EL (cell line): ENCODE measurements around the gene PLEKHA7.
"Not testable (repeated sequence)": the region's sequence is repeated elsewhere in the genome, so short reads cannot be mapped to it uniquely, and the experiment has no call there.

ENCODE experiments used
- DNase-seq: peaks from one replicate; pipeline ENCODE4 v3.0.0-alpha.2; 2016

Gene PLEKHA7

DNA sequence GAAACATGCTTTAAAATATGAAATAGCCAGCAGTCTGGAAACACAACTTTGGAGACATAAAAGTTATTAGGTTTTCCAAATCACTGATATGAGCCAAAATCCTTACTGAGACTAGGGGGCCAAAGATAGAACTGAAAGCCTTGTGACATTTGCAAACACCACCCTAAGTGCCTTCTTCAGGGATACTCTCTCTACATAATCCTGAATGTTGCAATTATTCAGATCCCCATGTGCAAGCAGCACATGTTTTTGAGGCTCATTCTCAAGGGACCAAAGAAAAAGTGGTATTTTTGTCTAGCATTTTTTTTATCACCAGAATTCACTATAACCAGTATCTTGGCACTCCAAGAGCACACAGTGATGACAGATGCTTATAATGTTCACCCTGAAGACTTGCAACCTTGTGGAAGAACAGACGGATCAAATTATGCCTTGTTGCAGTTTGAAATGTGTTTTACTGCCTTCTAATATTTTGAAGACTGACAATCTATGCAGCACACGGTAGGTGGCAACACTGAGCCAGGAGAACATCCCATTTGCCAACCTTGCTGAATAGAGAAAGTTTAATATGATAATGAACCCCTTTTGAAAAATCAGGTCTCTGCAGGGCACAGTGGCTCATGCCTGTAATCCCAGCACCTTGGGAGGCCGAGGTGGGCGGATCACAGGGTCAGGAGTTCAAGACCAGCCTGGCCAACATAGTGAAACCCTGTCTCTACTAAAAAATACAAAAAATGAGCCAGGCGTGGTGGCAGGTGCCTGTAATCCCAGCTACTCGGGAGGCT lies 78.5 kb downstream of the PLEKHA7 start:
- peak; percentile 52 for DNase-seq

DNA sequence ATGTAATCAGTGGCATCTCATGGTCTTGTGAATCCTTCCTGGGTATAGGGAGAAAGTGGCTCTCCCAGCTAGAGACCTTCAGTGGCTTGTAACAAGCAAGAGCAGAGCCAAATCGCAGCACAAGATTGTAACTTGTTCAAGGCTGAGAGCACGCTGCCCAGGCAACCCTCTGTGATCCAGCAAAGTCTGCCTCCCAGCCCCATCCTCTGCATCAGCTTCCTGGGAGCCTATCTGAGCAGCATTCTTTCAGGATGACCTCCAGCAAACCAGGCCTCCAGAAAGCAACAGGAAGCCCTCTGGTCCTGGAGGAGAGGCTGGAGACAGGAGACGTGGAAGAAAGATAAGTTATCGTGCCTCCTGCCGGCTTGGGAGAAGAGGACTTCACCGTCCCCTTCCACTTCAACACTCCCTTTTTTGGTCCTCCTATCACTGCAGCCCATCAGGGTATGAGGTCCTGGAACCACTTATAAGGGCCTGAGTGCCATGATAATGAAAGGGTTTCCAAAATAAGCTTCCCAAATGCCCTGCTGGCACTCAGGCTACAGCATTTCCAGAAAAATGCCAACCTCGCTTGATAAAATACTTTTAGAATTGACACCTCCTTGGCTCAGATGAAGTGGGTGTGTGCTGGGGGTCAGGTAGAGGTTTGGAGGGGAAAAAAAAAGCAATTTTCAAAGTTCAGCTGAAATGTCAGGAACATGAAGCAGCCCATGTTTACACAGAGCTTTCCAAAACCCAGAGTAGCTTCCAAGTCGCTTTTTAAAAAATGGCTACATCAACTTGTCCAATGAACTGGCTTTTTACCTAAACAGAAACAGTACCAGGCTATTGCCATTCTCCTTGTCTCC lies 80.2 kb downstream of the PLEKHA7 start:
- DNase-seq = peak; percentile 55

DNA sequence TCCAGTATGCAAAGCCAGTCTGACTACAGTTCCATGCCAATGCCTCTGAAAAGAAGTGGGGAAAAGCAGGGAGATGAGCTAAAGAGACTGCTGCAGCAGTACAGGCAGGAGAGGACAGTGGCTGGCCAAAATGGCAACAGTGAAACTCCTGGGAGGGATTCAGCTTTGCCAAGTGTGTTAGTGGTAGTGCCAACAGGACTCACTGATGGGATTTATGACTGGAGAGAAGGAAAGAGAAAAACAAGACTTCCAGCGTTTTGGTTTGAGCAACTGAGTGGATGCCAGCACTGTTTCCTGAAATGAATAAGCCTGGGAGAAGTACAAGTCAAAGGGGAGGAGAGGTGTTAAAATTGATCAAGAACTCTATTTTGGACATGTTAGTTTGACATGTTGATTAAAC lies 80.9 kb downstream of the PLEKHA7 start:
- DNase-seq = no peak

DNA sequence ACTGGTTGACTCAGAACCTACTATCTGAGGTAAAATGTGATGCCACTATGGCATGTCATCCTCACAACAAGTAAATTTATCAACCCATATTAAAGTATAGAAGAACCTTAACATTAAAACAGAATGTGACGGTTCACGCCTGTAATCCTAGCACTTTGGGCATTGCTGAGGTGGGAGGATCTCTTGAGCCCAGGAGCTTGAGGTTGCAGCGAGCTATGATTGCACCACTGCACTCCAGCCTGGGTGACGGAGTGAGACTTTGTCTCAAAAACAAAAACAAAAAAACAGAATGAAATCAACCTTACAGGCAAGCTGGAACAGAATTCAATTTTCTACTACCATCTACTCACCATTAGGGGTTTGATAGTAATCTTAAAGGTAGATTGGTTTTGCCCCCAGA lies 86.2 kb downstream of the PLEKHA7 start:
- DNase-seq = no peak

DNA sequence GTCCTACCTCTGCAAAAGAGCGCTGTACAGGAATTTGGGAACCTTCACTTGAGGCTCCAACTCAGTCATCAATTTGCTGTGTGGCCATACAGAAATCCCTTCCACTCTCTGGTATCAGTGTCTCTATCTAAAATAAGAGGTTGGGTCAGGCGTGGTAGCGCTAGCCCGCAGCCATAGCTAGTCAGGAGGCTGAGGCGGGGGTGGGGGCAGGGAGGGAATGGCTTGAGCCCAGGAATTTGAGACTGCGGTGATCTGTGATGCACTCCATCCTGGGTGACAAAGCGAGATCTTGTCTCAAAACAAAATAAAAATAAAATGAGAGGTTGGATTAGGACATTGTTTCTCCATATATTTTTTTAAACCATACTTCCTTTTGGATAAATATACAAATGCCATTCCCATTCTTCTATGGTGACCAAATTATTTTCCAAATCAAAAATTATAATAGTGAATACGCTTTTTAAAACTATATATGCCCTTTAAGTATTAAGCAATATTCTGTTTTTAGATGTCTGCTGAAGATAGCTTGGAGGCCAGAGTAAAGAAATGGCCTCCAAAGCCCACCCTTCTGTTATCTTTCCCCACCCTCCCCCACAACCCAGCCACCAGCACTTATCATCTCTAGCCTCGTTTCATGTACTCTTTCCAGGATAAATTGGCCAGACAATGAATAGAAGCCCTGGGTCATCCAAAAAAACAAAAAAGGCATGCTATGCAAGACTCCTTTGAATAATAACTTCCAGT lies 87.2 kb downstream of the PLEKHA7 start:
- no peak for DNase-seq

DNA sequence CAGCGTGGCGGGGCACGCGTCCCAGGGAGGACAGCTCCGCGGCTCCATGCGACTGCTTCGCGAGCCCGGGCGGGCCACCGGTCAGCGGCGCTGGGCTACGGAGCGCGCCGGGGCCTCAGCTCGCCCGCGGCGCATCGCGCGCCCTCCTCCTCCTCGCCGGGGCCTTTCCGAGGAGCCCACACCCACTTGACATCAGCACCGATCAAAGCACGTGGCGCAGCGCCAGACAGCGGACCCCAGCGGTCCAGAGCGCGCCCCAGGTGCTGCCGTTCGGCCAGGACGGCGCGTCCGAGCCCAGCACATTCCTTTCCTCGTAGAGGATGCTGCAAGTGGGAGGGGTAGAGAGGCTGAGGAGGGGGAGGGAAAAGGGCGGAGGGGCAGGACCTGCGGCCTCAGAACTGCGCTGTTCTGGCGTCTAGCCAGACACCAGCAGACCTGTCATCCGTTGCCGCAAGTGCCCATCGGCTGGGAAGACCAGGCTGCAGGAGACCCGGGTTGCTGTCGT lies 88.6 kb downstream of the PLEKHA7 start:
- peak; percentile 49 for DNase-seq

DNA sequence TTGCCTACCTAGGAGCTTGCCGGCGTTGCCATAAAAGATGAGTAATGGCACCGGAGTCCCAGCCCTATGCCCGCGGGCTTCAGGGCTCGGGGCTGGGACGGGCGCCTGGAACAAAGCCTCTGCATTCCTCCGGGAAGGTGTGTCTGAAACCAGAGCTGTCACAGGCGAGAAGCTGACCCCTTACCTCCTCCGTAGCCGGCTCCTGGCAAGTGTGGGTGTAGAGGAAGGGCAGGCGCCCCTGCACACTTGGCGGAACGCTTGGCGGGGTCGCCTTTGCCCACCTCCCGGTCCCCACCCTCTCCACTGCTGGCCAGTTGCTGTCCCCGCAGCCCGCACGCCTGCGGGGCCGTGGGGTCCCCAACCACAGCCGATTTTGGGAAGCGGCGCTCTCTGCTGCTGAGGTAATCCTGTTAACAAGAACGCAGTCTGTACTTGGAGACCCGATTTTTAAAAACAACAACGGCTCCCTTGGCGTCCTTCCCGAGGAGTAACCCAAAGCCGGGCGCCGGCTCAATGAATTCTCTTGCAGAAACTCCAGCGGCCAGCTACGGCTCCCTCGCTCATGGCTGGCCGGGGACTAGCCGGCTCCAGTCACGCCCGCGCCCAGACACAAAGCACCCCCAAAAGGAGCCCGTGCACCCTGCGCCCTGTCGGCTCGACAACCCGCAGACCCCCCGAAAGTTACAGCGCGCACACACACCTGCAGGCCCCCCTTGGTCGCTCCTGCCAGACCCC lies 89.2 kb downstream of the PLEKHA7 start:
- DNase-seq = peak; percentile 47

DNA sequence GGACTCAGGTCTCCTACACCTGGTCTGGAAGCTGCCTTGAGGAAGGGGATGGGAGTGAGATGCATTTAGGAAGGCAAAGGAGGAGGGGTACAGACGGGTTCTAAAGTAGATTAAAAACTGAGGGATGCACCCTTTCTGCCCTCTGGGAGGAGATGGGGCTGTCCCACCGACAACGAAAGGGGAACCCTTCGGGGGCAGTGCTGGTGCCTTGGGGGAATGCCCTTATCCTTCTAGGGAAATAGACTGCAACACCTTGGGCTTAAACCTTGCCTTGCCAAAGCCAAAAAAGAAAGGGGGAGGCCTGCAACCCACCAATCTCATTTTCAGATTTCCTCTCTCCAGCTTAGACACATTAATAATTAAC lies 89.8 kb downstream of the PLEKHA7 start:
- DNase-seq = no peak

DNA sequence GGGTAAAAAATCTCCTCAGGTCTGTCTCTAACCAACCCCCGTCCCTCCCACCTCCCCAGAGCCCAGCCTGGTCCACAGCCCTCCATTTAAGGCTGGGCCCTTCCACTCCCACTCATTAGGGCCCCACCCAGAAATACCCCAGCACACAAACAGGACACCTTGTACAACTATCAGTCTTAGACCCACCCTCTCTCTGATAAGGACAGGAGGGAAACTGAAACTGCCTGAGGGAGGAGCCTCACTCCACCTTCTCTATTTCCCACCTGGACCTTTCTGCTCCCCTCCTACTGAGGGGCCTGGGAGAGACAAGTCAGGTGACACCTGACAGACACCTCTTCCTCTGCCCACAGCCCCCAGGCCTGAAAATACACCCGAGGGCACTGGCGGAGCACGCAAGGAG lies 90.2 kb downstream of the PLEKHA7 start:
- DNase-seq = no peak

DNA sequence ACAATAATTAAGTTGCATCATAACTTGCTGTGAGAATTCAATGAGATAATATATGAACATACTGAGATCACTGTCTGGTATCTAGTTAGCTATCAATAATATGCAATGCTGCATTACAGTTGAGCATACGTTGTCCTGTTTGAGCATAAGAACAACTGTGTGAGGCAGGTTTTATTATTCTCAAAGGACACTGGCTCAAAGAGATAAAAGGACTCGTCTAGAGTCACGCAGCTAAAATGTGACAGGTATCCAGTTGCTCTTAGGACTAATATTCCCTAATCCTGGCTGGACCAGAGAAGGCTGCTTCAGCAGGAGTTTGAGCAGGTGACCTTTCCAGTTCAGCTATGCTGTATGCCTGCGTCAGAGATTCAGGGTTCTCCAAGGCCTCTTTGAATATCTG lies 92.5 kb downstream of the PLEKHA7 start:
- no peak for DNase-seq

DNA sequence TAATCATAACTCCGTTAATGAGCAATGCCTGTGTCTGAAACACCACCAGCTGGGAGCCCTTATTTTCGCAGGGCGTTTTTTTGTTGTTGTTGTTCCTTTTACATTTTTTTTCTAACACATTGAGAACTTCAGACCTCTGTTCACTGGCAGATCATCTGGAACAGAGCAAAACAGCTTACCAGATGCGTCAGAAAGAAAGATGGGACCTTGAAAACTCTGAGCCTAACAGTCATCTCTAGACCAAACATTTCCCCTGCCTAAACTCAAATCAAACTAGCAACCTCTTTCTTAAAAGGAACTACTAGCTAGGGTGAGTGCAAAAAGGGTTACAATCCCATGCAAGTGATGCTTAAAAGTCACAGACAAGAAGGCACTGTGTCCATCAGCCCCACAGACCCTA lies 93.2 kb downstream of the PLEKHA7 start:
- no peak for DNase-seq

DNA sequence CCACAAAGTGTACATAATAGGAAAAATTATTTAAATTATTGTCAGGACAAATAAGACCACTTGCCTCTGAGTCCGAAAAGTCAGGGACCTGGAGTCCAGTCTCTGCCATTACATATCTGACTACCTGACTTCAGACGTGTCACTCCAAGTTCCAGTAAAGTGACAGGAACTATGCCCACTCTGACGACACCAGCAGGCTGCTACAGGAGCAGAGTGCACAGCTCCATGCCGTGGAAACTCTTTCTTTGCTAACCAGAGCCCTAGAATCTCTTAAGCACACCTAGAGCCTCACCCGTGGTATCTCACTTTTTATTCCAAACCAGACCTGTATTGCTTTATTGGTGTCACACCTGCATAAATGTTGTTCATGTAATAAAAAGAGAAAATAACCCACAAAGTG lies 93.7 kb downstream of the PLEKHA7 start:
- DNase-seq = no peak

DNA sequence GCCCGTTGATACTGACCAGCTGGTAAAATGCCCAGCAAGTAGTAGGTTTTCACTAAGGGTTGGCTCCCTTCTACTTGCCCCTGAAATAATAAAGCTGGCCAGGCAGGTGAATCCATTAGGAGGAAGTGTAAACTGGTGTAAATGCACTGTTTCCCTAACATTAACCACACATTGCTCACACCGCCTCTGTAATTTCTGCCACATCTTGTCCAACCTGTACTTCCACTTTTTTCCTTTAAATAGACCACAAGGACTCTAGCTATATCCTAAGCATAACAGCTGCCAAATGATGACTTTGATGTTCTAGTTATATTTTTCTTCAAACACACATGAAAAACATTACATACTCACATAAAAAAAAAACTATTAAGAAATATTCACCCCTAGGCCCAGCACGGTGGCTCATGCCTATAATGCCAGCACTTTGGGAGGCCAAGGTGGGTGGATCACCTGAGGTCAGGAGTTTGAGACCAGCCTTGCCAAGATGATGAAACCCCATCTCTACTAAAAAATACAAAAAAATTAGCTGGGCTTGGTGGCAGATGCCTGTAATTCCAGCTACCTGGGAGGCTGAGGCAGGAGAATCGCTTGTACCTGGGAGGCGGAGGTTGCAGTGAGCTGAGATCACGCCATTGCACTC lies 95.6 kb downstream of the PLEKHA7 start:
- not testable (repeated sequence) for DNase-seq

DNA sequence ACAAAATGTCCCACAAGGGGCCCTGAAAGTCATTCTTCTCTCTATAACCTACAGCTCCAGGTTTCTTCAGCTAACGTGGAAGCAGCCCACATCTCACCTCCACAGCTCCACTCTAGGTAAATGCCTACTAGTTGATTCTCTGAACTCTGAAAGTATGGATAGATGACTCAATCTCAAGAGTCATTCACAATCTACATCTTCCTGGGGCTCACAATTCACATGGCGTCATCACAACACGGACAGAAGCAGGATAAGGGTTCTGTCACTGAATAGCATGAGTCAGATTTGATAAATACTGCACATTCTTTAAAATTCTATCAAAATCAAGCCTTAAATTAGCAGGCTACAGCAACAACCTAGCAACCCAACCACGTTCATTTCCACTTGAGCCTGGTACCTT lies 96.3 kb downstream of the PLEKHA7 start:
- peak; percentile 22 for DNase-seq

DNA sequence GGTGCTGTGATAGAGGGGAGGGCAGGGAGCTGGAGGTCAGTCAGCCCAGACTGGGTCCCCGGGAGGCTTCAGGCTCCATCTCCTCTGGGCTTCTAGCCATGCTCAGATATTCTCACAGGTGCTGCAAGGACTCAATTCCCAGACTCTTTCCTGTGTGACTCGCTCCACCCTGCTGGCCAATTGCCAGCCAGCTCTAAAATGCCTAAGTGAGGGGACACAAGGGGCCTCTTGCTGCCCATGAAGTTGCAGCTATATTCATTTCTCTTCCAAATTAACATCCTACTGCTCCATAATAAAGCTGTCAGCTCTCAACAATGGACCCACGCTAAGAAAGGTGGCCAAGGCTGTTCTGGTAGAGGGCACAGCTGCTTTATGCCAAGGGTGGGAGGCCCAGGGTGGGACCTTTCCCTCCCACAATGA lies 101.5 kb downstream of the PLEKHA7 start:
- no peak for DNase-seq

DNA sequence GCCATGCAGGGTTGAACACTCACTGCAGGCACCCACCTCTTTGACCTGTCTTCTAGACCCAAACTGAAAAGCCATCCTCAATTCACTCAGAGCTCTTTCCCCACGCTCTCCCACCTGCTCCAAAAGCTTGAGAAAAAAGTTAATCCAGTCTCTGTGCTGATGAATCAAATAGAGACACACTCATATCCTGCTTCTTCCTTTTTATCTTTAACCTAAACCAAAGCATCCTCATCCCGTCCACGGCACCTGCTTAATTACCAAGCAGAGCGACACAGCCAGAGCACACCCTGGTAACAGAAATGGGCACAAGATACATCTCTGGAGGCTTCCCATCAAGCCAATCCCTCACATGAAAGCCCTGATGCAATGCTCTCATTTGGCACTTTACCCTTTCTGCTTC lies 102.6 kb downstream of the PLEKHA7 start:
- no peak for DNase-seq

DNA sequence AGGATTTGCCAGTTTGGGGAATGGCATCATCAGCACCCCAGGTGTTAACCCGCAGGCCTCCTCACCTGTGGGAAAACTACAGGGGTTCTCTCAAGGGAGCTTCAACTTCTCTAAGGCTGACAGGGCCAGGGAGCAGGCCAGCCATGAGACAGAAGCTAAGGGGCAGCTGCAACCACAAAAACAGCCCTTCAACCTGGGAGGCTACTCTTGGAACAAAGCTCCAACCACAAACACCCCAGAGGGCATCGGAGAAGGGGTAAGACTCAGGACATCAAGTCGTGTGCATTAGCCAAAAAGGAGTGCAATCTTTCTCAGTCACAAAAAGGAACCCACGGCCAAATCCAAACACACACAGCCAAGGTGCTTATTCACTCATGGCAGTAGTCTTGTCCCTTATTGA lies 103.0 kb downstream of the PLEKHA7 start:
- DNase-seq = no peak

DNA sequence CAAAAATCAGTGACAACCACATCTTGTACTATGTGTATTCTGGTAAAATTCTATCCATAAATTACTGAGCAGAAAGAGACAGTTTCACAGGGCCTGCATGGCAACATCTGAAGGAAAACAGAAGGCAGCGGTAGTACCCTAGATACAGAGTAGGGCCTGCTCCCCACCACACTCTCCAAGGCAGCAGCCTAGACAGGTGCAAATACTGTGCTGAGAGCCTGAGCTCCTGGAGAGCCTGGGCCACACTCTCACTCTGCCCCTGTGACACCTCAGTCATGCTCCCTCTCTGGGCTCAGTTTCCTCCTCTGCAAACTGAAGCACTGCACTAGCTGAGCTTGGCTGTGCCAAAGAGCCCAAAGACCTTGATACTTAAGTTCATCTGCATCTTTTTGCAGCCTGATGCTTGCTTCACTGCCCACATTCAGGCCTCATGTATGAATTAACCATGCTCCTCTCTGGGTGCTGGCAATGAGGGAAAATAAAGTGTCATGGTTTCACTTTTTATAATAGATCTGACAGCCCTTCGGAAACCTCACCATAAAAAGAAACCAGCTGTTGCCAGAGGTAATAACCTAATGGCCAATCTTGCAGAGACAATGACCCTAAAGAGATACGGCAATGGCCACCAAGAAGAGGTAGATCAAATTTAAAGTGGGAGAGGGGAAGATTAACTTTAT lies 104.7 kb downstream of the PLEKHA7 start:
- no peak for DNase-seq

DNA sequence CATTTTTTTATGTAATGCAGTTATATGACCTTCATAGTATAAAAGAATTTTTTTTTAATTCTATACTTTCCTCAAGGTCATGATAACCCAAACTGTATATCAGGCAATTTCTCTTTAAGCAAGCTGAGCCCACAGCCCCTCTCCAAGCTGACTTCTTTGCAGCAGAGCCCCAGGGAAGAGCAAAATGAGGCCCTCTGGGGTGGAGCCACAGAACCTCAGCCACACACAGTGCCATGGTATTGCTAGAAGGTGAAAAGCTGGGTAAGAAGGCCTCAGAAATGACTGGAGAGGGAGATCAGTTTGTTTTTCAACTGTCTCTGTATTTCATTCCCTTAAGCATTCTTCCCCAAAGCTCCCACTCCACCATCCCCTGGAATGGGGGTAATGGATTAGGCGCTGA lies 108.8 kb downstream of the PLEKHA7 start:
- no peak for DNase-seq

DNA sequence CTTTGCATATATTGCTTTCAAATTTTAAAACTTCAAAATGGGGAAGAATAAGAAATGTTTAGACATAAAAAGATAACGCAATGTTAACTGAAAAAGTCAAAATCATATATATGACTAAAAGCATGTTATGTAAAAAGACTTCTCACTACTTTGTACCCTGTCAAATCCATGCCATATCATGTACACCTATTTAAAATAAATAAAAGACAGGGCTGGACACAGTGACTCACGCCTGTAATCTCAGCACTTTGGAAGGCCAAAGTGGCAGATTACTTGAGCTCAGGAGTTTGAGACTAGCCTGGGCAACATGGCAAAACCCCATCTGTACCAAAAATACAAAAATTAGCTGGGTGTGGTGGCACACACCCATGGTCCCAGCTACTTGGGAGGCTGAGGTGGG lies 109.5 kb downstream of the PLEKHA7 start:
- not testable (repeated sequence) for DNase-seq

DNA sequence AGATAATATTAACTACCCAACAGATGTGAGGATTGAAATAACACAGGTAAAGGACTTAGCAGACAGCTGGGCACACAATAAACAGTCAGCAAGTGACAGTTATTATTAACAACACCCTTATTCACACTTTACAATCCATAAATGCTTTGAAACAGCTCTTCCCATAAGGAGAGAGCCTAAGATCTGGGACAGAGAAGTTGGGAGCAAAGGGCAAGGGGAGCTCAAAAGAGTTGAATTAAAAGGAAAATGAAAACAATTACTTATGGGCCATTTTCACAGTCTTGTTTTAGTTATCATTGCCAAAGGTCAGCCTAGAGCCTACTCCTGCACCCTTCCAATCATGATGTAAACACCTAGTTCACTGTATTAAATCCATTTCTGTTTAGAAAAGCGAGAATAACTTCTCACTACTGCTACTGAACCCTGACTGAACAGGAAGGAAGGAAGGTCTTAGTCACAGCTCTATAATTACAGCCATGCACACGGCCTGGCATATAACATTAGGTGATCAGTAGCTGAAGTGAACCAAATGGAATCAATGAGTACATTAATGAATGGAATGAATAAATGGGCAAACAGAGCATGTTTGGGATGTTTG lies 111.3 kb downstream of the PLEKHA7 start:
- DNase-seq = no peak
